Osteoblast (primary cell): ENCODE data around the gene ITPRID1. TPM values are rescaled to one million over a fixed set of nuclear protein-coding genes. Genes with fewer than 3 reads are reported as not detected.

Source experiments
- DNase-seq: peaks from one replicate; pipeline ENCODE4 v3.0.0; 2011; ENCODE audit warnings: low spot score, mixed read lengths; ENCODE audit not compliant: insufficient read length; ENCODE audit errors: missing footprints
- H2AFZ ChIP-seq: 2 replicates; pipeline ENCODE4 v1.6.0; 2011; ENCODE audit warnings: mild to moderate bottlenecking, low read length
- H3K27ac ChIP-seq: 2 replicates; pipeline ENCODE4 v1.5.1; 2011; ENCODE audit warnings: mild to moderate bottlenecking, low read depth, low read length, moderate library complexity
- H3K27me3 ChIP-seq: 2 replicates; pipeline ENCODE4 v1.6.0; 2012; ENCODE audit warnings: mild to moderate bottlenecking, control low read depth, inconsistent platforms, low read length, moderate library complexity; ENCODE audit not compliant: insufficient read depth
- H3K36me3 ChIP-seq: 2 replicates; pipeline ENCODE4 v1.5.1; 2011; ENCODE audit warnings: mild to moderate bottlenecking, low read length, control low read depth, moderate library complexity; ENCODE audit not compliant: insufficient read depth
- H3K4me1 ChIP-seq: 2 replicates; pipeline ENCODE4 v1.5.1; 2011; ENCODE audit warnings: mild to moderate bottlenecking, low read length, control low read depth, moderate library complexity; ENCODE audit not compliant: insufficient read depth
- H3K4me2 ChIP-seq: 2 replicates; pipeline ENCODE4 v1.6.0; 2011; ENCODE audit warnings: mild to moderate bottlenecking, low read length; ENCODE audit not compliant: insufficient read depth
- H3K4me3 ChIP-seq: fragments of 200-600 bp; sonication (generic); 3 replicates; pipeline ENCODE4 v1.5.1; 2012; ENCODE audit warnings: mild to moderate bottlenecking, low read length, inconsistent platforms; ENCODE audit not compliant: insufficient read depth
- H3K79me2 ChIP-seq: 2 replicates; pipeline ENCODE4 v1.6.0; 2012; ENCODE audit warnings: mild to moderate bottlenecking, low read length, control low read depth, inconsistent platforms; ENCODE audit not compliant: insufficient read depth
- H3K9me3 ChIP-seq: 2 replicates; pipeline ENCODE4 v1.5.1; 2011; ENCODE audit warnings: low read depth, low read length, control low read depth
- H4K20me1 ChIP-seq: 2 replicates; pipeline ENCODE4 v1.6.0; 2012; ENCODE audit warnings: mild to moderate bottlenecking, low read length, control low read depth; ENCODE audit not compliant: insufficient read depth
- CTCF ChIP-seq: IDR thresholded peaks from 2 replicates; pipeline ENCODE4 v1.5.1; 2011; ENCODE audit warnings: mild to moderate bottlenecking, low read depth, low read length, moderate library complexity; ENCODE audit errors: extremely low read depth
- total RNA-seq: library from RNA; depleted of rRNA; stranded (reverse); fragments of >200 nt; gene quantifications from 2 replicates; pipeline ENCODE4 v1.2.3, GENCODE V29; 2012

ITPRID1 gene
- total RNA-seq, 1 donor, result not detected

- Histone ChIP-seq H3K4me2 (no peak overlapping the region), H3K36me3 (no peaks in the 10 kb centered on the region), H3K9me3 (no peaks in the 10 kb centered on the region), H3K4me3 (no peak overlapping the region), H2AFZ (no peak overlapping the region), H3K4me1 (no peaks in the 10 kb centered on the region), H4K20me1 (no peaks in the 10 kb centered on the region), H3K27me3 (no peaks in the 10 kb centered on the region), H3K27ac (no peak overlapping the region), H3K79me2 (no peaks in the 10 kb centered on the region)
- TF ChIP-seq CTCF, result no peak
- DNase-seq, result no peak
These were observed 38.5 kb upstream of the ITPRID1 start for GRCh38 chr7:31475368-31475767.

GRCh38 chr7:31476073-31476745 is 37.7 kb upstream of the ITPRID1 start:
- H3K79me2 ChIP-seq, result no peaks in the 10 kb centered on the region
- H3K9me3 ChIP-seq, result no peaks in the 10 kb centered on the region
- no peak overlapping the region for H3K4me3 ChIP-seq
- H3K4me2 ChIP-seq, result no peak overlapping the region
- H3K27me3 ChIP-seq, result no peaks in the 10 kb centered on the region
- no peak overlapping the region for H3K27ac ChIP-seq
- no peaks in the 10 kb centered on the region for H3K4me1 ChIP-seq
- H4K20me1 ChIP-seq, result no peaks in the 10 kb centered on the region
- no peak for DNase-seq
- no peak overlapping the region for H2AFZ ChIP-seq
- TF ChIP-seq CTCF, result no peak
- no peaks in the 10 kb centered on the region for H3K36me3 ChIP-seq

GRCh38 chr7:31476941-31477677 is 36.8 kb upstream of the ITPRID1 start:
- Histone ChIP-seq H3K27me3 (no peaks in the 10 kb centered on the region), H4K20me1 (no peaks in the 10 kb centered on the region), H3K4me2 (no peak overlapping the region), H3K36me3 (no peaks in the 10 kb centered on the region), H3K9me3 (no peaks in the 10 kb centered on the region), H3K4me1 (no peaks in the 10 kb centered on the region), H3K4me3 (no peak overlapping the region), H3K79me2 (no peaks in the 10 kb centered on the region), H3K27ac (no peak overlapping the region), H2AFZ (no peak overlapping the region)
- no peak for DNase-seq
- TF ChIP-seq CTCF, result no peak

GRCh38 chr7:31478018-31478417 is 35.9 kb upstream of the ITPRID1 start:
- TF ChIP-seq CTCF, result no peak

More at GRCh38 chr7:31478018-31478417, 35.9 kb upstream of the ITPRID1 start:
- no peaks in the 10 kb centered on the region for H4K20me1 ChIP-seq
- no peak overlapping the region for H3K27ac ChIP-seq
- H3K9me3 ChIP-seq, result no peaks in the 10 kb centered on the region
- no peaks in the 10 kb centered on the region for H3K79me2 ChIP-seq
- no peaks in the 10 kb centered on the region for H3K27me3 ChIP-seq
- no peak overlapping the region for H3K4me3 ChIP-seq
- H2AFZ ChIP-seq, result no peak overlapping the region
- H3K4me1 ChIP-seq, result no peaks in the 10 kb centered on the region
- no peaks in the 10 kb centered on the region for H3K36me3 ChIP-seq
- DNase-seq, result no peak
- H3K4me2 ChIP-seq, result no peak overlapping the region
